Measurements from ENCODE around the gene FIBCD1. TPM values are rescaled to one million over a fixed set of nuclear protein-coding genes. Genes with fewer than 3 reads are reported as not detected.
"Not testable (repeated sequence)": the region's sequence is repeated elsewhere in the genome, so short reads cannot be mapped to it uniquely, and the experiment has no call there.

The FIBCD1 gene
- polyA plus RNA-seq, 1 donor, result not detected

DNA sequence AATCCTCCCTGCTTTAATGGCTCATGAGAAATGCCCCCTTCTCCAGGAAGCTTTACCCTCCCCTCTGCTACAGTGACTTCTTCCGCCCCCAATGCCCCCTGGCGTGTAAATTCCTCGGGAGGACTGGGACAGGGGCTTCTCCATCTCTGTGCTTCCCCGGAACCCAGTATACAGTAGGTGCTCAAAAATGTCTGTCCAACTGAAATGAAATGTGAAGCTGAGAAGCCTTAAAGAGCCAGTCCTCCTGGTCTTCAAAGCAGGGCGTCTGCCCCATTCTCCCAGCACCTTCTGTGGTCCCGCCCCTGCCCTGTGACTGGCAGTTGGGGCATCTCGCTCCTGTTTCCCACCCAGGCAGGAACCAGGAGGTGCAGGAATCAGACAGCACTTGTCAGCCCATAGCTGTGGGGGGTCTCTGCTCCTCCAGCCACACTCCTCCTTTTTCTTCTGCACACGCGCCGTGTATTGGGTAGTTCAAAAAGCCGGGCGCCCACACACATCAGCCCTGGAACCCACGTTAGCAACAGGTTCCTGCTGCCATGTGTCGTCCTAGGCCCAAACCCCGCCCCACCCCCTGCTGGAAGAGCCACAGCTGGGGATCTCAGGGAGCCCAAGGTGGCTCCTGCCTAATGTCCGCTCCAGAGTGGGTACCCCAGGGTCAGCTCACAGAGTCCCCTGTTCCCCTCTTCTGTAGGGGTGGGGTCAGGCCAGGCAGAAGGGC, 16.0 kb downstream of the FIBCD1 start:
- no peak for DNase-seq (ENCODE audit: low read depth)

DNA sequence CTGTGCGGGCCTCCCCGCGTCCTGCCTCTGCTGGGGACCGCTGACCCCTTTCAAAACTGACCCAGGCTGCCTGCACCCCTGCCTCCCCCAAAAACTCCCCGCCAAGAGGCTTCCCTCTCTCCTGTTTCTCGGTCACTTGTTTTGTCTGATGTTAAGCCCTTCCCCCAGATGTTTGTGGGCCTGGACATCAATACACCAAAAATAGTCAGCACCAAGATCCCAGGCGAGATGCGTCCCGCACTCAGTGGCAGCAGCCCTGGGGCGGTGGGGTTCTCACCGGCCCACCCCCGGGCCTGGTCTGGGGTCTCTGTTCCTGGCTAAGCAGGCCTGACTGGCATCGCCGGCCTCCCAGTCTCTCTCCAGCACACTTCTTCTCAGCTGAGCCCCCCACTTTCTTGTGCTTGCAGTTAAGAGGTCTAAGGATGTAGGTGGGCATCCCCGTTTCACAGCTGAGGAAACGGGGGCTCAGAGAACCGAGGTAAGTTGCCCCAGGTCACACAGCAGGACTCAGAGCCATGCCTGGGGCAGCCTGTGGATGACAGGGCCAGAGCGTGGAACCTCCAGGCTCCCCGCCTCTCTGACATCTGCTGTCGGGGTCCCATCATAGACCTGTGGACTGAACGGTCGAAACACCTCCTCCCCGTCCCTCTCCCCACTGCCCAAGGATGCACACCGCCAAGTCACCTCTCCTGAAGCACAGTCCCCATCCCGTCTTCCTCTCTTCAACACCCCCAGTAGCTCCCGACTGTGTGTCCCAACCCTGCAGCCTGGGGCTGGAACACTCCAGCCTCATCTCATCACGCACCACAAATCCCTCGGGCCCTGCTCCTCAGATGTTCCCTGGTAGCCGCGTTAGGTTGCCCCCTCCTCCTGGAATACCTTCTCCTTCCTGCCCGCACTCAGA, 16.8 kb downstream of the FIBCD1 start:
- DNase-seq (ENCODE audit: low read depth), result no peak

DNA sequence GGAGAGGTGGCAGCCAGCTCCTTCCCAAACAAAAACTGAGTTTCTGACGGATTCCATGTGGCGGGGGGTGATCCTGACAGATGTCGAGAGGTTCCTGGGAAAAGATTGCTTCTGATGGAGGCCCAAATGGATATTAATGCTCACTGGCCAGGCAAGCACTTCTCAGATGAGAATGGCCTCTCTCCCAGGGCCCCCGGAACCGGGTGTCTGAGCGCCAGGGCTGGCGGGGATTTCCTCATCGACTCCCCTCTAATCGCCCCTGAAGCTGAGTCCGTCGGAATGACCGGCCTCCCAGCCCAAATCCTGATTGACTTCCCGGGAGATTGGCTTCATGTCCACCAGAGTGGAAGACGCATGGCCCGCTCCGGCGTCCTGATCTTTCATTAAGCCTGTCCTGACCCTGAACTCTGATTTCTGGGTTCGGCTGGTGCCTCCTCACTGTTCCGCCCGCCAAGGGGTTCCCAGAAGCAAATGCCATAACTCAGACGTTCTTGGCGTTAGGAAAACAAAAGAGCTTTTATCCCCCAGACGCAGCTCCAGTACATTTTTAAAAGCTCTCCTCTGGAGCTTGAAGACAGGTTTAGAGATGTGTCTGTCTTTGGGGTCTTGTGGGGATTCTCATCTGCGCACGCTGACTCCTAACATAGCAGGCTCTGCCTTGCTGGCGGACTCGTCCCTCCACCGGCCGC, 17.6 kb downstream of the FIBCD1 start:
- DNase-seq (ENCODE audit: low read depth), result no peak

DNA sequence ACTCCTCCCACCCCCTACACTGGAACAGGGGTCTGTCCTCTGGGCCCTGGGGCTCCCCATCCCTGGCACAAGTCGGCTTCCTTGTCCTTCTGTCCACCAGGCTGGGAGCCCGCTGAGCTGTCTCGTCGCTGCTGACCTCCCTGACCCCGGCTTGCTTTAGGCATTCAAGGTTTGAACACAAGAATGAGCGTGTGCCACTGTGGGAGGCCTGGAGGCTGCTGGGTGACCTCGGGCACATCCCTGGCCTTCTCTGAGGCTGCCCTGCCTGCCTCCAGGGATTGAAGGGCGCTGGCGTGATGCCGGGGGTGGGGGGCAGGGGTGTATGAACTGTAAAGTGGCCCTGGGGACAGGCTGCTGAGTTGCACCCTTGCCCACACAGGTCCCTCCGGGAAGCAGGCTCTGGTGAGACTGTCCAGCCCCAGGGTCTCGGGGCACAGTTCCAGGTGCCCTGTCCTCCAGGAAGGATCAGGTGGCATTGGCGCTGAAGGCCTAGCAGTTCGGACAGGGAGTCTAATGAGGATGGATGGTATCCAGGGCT, 18.2 kb downstream of the FIBCD1 start:
- DNase-seq (ENCODE audit: low read depth), result no peak

DNA sequence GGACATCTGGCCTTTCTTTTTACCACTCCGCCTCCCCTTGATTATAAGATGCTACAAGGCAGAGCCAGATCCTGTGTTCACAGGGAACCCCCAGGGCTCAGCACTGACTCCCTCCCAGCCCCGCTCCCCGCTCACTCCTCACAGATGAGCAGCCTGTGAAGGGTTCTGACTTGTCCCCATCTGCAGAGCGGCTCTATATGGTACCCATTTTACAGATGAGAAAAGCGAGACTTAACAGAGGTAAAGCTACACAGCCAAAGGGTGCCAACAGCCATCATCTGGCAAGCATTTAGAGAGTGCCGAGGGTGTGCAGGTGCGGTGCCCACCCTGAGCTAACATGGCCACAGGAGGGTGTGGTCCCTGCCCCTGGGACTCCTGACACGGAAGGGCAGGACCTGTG, 18.8 kb downstream of the FIBCD1 start:
- DNase-seq (ENCODE audit: low read depth), result no peak

DNA sequence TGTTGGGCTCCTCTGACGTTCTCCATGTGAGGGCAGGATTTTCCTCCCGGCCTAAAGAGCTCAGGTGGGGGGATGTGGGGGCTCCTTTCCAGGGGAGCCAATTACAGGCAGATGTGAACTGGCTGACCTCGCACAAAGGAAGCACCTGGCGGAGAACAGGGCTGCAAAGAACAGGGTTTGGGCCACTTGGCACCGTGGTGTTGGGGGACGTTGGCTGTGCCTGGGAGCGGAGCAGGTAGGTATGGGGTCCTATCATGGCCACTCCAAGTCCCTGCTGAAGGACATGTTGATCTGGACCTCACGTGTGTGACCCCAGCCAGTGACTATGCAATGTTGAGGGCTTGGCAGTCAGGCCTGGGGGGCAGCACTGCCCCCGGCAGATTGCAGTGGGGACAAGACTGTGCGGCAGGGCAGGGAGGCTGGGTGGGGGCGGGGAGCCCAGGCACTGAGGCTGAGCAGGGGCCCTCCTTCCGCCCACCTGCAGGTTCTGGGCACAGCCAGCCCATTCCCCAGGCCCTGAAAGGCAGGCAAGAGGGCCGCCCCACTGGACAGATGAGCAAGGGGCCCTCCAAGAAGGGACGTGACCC, 19.4 kb downstream of the FIBCD1 start:
- DNase-seq (ENCODE audit: low read depth), result no peak

DNA sequence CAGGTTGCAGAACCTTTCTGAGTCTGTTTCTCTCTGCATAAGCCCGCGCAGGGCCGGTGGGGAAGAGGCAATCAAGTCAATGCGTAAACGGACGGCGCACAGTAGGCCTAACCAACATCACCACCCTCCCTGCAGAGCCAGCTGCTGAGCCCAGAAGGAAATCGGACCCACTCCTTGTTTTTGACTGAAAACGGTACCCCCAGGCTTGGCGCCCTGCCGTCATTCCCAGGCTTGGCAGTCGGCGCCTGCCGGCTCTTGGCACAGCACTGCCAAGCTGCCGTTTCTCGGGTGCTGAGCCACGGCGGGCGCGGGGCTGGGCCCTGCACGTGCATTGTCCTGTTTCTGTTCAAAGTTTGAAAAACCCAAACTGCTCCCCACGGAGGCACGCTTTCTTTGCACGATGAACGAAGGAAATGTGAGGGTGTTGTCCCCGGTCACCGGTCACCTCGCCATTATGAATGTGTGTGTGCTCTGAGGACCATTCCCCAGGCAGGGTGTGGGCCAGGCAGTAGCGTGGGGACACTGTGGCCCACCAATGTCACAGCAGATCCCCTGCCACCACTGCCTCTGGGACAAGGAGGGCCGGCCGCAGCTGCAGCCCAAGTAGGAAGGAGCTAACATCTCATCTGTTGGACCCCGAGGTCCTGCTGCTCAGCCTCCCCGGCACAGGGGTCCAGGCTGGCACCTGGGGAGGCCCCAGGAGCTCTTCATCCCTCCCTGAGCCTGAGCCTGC, 20.1 kb downstream of the FIBCD1 start:
- DNase-seq (ENCODE audit: low read depth), result no peak

DNA sequence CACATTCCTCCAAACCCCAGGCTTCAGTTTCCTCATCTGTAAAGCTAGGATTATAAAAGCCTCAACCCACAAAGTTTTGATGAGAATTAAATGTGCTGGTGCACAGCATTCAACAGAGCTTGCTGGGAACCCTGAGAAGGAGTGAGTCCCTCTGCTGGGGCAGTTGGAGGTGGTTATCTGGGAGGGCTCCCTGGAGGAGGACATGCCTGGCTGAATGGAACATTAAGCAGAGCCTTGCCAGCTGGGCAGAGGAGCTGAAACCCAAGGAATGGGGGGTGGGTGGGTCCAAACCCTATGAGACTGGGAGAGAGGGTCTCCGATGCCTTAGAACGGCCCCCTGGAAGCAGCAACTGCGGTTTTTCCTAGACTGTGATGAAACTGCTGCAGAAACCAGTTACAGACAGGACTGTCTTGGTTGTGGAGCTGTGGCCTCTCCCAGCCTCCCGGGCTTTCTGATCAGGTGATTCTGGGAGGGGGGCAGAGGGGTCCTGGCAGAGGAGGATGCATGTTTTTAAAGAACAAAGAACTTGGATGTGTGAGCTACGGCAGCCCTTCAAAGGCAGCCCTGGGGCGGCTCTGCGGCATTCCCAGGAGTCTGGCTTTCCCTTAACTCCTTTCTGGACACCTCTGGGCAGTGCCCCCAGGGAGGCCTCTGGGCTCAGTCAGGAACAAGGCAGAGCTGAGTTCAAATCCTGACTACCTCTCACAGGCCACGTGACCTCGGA, 20.8 kb downstream of the FIBCD1 start:
- DNase-seq (ENCODE audit: low read depth), result no peak

DNA sequence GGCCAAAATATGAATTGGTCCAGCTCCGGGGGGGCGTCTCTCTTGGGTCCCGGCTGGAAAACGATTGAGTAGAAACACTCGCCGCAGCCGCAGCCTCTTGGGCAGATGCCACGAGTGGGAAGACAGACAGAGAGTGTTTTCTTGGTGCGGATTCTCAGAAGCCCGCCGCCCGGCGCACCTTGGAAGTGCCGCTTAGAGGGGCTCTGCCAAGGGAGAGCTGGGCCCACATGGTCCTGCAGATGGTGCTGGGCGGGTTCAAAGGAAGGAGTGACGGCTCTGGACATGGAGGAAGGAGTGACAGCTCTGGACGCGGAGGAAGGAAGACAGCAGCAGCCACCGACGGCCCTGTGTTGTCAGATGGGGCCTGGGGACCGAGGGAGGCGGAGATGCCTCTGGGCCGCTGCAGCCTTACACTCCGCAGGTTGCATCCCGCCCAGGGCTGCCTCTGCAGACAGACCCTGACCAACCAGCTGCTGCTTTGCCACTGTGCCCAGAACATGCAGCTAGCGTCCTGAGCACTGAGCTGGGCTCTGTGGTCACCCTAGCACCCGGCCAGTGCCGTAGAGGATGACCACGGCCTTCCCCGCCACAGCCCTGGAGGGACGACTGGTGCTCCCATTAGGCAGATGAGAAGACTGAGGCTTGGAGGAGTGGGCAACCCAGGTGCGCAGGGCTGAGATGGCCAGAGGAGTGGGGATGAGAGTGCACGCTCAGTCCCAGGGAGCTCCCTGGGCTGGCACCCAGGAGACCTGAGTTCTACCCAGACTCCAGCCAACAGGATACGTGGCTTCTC, 21.7 kb downstream of the FIBCD1 start:
- no peak for DNase-seq (ENCODE audit: low read depth)

DNA sequence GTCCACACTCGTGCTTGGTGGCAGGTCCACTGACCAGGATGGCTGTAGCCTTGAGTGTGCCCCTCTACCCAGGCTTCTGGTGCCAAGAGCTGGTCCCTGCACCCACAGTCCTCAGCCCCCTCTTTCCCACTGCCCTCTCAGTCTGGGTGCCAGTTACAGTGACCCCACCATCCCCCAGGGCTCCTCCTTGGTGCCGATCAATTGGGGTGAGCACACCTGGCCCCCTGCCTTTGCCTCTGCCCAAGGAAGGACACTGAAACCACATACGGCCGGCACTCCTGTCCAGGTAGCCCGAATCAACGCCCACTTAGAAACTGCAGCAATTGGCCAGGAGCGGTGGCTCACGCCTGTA, 24.0 kb downstream of the FIBCD1 start:
- DNase-seq (ENCODE audit: low read depth), result no peak

DNA sequence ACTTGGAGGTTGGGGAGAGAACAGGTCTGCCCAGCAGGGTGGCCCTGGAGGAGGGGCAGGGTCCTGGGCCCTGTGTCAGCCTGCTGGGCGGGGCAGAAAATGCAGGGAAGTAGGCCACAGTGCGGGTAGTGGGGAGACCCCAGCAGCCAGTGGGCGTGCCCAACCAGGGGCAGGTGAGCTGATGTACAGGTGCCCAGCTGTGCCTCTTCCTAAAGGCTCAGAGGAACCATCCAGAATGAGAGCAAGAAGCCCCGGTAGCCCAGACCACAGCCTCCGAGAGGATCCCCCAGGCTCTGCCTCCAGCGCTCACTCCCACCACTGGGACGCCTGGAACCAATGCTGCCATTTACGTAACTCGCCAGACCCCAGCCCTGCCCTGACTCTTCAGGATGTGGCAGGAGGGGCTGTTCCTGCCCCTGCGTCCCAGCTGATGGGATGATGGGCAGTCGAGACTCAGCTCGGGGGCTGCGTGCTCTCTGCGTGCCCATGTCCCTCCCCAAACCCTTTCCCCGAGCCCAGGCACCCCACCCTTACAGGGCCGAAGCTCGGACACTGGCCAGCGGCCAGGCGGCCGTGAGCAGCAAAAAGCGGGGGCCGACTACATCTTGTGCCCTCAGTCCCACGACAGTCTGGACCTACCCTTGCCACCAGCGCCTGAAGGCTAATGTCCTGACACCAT, 24.5 kb downstream of the FIBCD1 start:
- no peak for DNase-seq (ENCODE audit: low read depth)

DNA sequence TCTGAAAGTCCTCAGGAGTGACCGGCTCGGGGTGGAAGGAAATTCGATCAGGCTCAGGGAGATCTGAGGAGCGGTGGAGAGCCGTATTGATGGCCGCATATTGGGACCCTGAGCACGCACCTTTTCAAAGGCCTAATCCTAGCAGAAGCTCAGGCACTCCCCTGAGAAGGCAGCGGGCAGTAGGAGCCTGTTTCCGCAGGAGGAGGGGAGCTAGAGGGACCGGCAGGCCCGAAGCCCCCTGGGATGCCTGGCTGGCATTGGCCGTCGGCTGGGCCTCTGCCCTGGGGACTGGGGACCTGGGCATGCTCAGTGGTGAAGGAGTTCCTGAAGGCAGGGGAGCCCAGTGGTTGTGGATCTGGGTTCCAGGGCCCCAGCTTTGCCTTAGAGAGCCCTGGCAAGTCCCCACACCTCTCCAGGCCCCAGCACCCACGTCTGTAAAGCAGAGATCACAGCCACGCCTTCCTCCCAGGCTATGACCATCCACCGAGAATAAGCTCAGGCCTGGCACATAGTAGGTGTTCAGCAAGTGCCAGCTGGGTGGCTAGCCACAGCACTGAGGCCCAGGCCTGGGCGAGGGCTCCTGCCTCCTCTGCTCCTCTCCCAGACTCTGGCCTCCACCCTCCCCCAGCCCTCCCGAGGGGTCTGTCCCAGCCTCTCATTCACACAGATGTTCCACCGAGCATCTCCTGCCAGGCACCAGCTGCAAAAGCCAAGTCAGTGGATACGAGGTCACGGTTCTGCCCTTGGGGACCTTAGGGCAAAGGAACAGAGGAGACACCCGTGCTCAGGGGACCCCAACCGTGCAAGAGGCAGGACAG, 25.2 kb downstream of the FIBCD1 start:
- DNase-seq (ENCODE audit: low read depth), result no peak

DNA sequence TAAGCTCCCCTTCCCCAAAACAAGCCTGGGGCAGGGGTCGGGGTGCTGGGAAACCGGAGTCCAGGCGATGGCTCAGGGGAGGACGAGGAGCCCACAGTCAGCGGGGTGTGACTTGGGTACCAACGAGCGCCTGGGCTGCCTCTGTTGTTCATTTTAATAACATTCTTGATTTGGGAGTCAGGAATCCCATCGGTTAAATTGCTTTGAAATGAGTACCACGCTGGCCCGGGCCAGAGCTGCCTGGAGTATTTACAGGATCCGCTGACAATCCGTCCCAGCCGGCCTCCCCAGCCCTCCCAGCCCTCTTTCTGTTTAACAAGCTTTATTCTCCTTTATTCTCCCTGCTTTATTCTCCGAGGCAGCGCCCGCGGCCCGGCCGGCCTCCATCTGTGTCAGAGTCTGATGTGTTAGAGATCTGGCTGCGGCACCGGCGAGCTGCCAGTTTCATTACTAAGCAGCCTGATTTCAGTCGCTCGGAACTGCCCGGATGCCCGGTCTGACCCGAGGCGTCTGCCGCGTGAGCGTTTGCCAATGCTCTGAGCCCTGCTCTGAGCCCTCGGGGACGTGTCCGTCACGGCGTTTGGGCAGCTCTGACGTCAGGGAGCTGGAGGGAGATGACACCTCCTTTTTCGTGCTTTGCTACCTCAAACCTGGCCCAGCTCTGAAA, 26.0 kb downstream of the FIBCD1 start:
- DNase-seq (ENCODE audit: low read depth), result no peak

DNA sequence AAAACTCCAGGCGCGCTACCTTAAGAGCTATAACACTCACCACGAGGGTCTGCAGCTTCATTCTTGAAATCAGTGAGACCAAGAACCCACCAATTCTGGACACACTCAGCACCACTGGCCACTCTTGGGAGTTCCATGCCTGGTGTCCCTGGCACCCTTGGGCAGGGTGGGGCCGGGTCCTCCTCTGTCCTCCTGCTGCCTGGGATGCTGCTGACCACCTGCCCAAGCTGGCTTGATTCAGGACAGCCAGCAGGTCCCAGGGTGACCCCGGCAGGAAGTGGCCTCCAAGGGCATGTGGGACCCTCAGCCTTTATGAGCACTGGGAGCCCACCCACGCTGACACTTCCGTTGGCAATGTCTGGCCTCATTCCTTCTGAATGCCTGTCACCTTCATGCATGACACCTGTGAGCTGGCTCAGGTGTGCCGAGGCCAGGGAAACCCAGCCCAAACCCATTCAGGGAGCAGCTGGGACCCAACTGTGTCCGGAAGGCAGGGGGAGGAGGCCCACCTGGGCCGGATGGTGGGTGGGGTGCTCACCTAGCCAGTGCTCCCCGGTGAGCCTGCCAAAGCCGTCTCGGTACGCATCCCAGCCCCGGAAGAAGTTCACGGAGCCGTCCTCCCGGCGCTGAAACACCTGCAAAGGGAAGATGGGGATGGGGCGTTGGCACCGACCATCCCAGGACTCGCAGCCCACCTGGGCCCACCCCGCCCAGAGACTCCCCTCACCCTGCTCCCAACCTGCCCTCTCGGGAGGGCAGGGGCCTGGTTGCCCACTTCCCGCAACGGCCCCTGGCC, 27.6 kb downstream of the FIBCD1 start:
- no peak for DNase-seq (ENCODE audit: low read depth)

DNA sequence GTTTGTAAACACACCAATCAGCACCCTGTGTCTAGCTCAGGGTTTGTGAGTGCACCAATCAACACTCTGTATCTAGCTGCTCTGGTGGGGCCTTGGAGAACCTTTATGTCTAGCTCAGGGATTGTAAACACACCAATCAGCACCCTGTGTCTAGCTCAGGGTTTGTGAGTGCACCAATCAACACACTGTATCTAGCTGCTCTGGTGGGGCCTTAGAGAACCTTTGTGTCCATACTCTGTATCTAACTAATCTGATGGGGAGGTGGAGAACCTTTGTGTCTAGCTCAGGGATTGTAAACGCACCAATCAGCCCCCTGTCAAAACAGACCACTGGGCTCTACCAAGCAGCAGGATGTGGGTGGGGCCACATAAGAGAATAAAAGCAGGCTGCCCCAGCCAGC, 28.4 kb downstream of the FIBCD1 start:
- DNase-seq (ENCODE audit: low read depth), result not testable (repeated sequence)

DNA sequence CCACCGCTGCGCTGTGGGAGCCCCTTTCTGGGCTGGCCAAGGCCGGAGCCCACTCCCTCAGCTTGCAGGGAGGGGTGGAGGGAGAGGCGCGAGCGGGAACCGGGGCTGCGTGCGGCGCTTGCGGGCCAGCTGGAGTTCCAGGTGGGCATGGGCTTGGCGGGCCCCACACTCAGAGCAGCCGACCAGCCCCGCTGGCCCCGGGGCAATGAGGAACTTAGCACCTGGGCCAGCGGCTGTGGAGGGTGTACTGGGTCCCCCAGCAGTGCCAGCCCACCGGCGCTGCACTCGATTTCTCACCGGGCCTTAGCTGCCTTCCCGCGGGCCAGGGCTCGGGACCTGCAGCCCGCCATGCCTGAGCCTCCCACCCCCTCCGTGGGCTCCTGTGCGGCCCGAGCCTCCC, 29.0 kb downstream of the FIBCD1 start:
- DNase-seq (ENCODE audit: low read depth), result not testable (repeated sequence)

DNA sequence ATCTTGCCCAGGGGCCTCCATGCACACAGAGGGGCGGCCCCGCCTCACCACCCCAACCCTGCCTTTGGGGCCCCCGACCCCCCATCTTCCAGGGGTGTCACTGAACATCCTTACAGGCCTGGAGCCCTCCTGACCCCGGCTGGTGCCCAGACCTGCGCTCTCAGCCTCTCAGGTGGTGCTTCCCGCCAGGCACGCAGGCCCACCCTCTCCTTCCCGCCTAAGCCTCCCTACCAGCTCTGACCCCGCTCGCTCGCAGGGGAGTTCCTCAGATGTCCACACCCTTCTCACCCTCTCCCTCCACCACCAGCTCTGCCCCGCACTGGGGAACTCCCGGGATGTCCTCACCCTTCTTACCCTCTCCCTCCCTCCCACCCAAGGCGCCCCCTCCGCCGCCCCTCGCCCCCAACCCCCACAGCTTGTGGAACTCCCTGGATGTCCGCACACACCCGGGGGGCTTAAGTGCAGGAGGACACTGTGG, 30.1 kb downstream of the FIBCD1 start:
- DNase-seq (ENCODE audit: low read depth), result no peak
